D341Med (cell line): Measurements from ENCODE around the gene OPRL1.
"Not testable (repeated sequence)": the region's sequence is repeated elsewhere in the genome, so short reads cannot be mapped to it uniquely, and the experiment has no call there.

ENCODE experiments used
- DNase-seq: peaks from one replicate; pipeline ENCODE4 v3.0.0; 2012; ENCODE audit warnings: low spot score

Gene OPRL1

DNA sequence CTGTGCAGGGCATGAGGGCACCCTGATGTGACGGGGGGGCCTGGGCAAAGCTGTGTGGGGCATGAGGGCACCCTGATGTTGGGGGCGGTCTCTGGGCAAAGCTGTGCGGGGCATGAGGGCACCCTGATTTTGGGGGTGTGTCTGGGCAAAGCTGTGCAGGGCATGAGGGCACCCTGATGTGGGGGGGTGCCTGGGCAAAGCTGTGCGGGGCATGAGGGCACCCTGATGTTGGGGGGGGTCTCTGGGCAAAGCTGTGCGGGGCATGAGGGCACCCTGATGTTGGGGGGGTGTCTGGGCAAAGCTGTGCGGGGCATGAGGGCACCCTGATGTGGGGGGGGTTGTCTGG is 37.5 kb downstream of the OPRL1 start:
- not testable (repeated sequence) for DNase-seq

DNA sequence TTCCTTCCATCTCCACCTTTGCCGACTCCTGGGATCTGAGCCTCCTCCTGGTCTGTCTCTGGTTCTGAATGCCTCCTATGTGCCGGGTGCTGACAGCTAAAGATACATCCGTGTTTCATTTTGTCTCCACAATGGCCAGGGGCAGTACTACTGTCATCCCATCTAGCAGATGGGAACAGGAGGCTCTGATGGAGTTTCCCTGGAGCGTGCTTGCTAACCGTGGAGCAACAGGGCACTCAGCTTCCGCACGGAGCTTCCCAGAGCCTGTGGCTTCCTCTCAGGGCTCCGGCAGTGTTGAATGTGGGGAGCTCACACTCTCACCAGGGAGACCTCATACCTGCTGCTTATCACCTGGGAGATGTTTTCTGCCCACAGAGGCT is 39.4 kb downstream of the OPRL1 start:
- no peak for DNase-seq

DNA sequence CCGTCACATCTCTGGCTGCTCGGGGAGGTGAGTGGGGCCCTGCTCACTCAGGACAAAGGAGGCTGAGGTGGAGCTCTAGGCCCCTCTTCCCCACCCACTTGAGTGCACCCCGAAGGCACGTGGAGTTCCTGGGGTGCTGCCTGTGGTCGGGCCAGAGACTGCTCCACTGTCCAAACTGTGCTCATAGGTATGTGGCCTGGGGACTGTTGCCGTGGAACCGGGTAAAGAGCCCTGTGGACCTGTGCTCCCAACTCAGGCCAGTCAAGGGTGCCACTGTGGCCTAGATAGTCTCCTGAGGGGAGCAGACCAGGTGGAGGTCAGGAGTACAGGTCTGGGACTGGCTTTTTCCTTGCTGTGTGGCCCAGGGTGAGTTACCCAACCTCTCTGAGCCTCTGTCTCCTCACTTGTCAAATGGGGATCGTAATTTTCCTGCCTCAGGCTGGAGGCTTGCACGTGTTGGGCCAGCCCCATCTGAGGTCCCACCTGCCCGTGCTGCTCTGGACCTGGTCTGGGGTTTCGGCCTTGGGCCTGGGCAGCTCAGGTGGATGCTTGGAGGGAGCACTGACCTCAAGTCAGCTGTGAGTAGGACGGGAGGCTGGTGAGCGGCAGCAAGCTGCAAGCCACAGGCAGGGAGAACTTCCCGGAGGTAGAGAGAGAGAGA is 39.9 kb downstream of the OPRL1 start:
- DNase-seq = no peak

DNA sequence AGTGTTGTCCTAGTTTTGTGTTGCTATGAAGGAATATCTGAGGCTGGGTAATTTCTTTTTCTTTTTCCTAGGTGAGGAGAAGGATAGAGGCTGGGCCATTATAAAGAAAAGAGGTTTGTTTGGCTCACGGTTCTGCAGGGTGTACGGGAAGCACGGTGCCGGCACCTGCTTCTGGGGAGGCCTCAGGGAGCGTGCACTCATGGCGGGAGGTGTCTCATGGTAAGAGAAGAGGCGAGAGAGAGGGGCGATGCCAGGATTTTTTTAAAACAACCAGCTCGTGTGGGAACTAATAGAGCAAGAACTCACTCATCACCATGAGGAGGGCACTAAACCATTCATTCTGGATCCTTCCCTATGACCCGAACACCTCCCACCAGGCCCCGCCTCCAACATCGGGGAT is 41.7 kb downstream of the OPRL1 start:
- DNase-seq = no peak

DNA sequence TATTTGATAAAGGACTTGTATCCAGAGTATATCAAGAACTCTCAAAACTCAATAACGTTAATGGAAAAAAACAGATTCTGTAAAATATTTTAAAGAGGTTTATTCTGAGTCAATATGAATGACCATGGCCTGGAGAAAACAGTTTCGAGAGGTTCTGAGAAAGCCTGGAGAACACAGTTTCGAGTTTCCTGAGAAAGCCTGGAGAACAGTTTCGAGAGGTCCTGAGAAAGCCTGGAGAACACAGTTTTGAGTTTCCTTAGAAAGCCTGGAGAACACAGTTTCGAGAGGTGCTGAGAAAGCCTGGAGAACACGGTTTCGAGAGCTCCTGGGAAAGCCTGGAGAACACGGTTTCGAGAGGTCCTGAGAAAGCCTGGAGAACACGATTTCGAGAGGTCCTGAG is 43.0 kb downstream of the OPRL1 start:
- not testable (repeated sequence) for DNase-seq

GRCh38 chr20:64123517-64123916 is 43.6 kb downstream of the OPRL1 start:
- DNase-seq = not testable (repeated sequence)

- no peak for DNase-seq
Measured at GRCh38 chr20:64129146-64129782, 49.4 kb downstream of the OPRL1 start.

- no peak for DNase-seq
Measured at GRCh38 chr20:64130271-64130670, 50.4 kb downstream of the OPRL1 start.

- no peak for DNase-seq
Measured at GRCh38 chr20:64130876-64131275, 51.0 kb downstream of the OPRL1 start.

GRCh38 chr20:64131406-64131805 is 51.5 kb downstream of the OPRL1 start:
- DNase-seq = peak; percentile 74

DNA sequence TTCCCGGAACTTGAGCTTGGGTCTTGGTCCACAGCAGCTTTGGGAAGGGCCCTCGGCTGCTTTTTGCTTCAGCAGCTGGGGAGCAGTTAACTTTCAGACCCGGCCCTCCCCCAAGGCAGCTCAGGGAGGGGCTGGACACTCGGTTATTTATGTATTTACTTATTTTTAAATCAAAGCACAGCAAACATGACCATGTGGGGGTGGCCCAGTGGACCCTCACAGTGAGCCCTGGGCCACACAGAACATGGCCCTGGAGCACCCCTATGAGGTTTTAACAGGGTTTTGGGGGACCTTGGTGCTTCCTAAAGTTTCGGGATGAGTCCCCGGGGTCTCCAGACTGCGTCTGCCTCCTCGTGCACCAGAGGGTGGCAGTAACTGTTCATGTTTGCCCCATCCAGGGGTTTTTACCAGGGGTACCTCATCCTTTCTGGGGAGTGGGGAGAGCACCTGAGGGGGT is 54.1 kb downstream of the OPRL1 start:
- DNase-seq = peak; percentile 79

DNA sequence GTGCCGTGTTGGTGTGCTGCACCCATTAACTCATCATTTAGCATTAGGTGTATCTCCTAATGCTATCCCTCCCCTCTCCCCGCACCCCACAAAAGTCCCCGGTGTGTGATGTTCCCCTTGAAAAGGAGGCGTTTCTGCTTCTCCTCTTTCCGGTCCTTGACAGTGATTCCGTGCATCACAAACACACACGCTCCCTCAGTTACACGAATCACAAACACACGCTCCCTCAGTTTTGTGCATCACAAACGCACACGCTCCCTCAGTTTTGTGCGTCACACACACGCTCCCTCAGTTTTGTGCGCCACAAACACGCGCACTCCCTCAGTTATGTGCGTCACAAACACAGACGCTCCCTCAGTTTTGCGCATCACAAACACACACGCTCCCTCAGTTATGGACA is 54.9 kb downstream of the OPRL1 start:
- not testable (repeated sequence) for DNase-seq

GRCh38 chr20:64136004-64136710 is 56.3 kb downstream of the OPRL1 start:
- DNase-seq = no peak

DNA sequence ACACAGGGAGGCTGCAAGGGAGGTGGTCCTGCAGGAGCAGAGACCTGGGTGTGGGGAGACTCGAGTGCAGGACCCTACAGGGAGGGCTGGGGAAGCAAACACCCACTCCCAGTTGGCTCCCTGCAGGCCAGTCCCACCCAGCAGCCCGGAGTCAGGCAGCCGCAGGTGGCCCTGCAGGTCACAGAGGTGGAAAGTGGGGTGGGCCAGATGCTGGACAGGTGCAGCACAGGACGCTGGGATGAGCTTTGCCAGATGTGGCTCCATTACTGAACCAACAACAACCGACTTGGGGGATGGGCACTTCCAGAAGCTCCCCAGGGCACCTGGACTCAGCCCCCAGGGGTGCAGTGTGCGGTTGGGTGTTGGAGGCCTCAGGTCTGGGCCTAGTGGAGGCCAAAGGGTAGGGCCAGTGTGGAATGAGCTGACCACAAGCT is 57.7 kb downstream of the OPRL1 start:
- no peak for DNase-seq

DNA sequence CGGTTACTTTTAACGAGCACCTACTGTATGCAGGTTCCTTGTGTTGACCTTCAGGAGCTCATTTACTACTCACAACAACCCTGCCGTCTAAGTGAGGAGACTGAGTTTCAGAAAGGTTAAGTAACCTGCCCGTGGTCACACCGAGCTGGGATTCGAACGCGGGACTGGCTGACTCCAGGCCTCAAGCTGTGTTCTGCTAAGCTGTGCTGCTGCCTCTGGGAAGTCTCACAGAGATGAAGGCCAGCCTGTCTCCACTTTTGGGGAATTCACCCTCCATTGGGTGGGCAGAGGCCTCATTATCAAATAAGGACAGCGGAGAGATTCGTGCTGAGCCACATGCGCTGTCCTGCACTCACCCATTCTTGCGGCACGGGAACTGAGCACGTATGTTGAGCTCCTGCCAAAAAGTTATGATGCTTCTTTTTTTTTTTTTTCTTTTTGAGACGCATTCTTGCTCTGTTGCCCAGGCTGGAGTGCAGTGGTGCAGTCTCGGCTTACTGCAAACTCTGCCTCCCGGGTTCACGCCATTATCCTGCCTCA is 58.5 kb downstream of the OPRL1 start:
- no peak for DNase-seq

DNA sequence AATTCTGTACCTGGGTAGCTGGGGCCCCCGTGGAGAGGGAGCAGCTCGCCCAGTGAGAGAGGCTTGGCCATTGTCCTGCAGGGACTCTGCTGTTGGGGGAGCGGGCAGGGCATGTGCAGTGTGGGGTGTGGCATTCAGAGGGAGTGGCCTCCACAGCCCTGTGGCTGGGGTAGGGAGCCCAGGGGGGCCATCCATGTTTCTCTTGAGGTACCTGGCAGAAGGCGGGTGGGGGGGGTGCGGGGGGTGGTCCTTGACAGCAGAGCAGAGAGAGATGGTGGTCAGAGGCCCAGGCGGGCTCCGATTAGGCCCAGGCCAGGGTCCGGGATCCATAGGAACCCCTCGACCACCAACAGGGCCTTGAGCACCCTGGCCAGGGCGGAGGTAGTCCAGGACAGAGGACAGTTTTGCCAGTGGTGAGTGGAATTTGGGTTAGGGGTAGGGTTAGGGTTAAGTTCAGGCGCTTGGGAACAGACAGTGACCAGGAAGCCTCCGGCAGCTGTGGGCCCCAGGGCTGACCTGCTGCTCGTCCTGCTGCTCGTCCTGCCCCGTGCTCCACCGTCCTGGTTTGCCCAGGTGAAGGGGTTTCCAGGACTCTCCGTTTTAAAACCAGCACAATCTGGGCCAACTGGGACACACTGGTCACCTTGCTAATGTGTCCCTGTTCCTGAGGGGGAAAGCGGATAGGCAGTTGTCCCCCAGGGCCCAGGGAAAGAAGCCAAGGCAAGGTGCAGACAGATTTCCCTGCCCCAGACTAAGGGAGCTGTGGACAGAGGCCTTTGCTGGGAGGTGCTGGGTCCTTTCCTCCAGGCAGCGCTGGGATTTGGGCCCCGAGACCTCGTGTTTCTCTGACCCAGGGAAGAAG is 59.5 kb downstream of the OPRL1 start:
- DNase-seq = no peak

GRCh38 chr20:64140061-64140931 is 60.4 kb downstream of the OPRL1 start:
- DNase-seq = no peak

DNA sequence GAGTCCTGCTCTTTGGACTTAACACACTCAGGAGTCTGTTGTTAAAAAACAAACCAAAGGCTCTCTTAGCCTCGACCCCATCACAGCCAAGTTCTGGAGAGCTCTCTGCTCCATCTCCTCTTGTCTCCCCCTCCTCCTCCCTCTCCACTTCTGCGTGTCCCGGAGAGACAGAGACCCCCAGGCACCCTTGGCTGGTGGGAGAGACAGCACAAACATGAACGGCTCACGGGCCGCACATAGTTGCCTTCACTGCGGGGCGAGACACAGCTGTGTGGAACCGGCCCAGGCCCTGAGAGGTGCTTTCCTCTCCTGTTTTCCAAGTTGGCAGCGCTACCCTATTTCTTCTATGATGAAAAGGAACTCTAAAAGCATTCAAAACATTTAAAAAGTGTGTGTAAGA is 61.1 kb downstream of the OPRL1 start:
- DNase-seq = no peak

GRCh38 chr20:64142590-64142989 is 62.7 kb downstream of the OPRL1 start:
- DNase-seq = no peak

GRCh38 chr20:64143018-64143801 is 63.3 kb downstream of the OPRL1 start:
- no peak for DNase-seq
